LNCAP (cell line): Measurements from ENCODE around the gene KRT77.

ENCODE experiments used
- CTCF ChIP-seq: fragments of 450-650 bp; IDR thresholded peaks from 2 replicates; pipeline ENCODE4 v1.5.1; 2017; ENCODE audit warnings: mild to moderate bottlenecking

Gene KRT77

GRCh38 chr12:52730793-52731192 lies 27.5 kb upstream of the KRT77 start:
- no peak for TF ChIP-seq CTCF

GRCh38 chr12:52730383-52730782 lies 27.1 kb upstream of the KRT77 start:
- TF ChIP-seq CTCF: no peak

- no peak for TF ChIP-seq CTCF
These were observed 25.8 kb upstream of the KRT77 start for GRCh38 chr12:52729147-52729546.

- no peak for TF ChIP-seq CTCF
These were observed 25.1 kb upstream of the KRT77 start for GRCh38 chr12:52728374-52728773.

- no peak for TF ChIP-seq CTCF
These were observed 23.7 kb upstream of the KRT77 start for GRCh38 chr12:52727037-52727436.

- TF ChIP-seq CTCF: no peak
These were observed 23.1 kb upstream of the KRT77 start for GRCh38 chr12:52726451-52726850.

- TF ChIP-seq CTCF: no peak
These were observed 21.1 kb upstream of the KRT77 start for GRCh38 chr12:52724384-52724783.

- no peak for TF ChIP-seq CTCF
These were observed 19.4 kb upstream of the KRT77 start for GRCh38 chr12:52722680-52723079.
